A204.1 (cell line): ENCODE measurements around the gene CSE1L.
"Not testable (repeated sequence)": the region's sequence is repeated elsewhere in the genome, so short reads cannot be mapped to it uniquely, and the experiment has no call there.

ENCODE experiments used
- FAIRE-seq: peaks from 2 replicates; lab custom pipeline; 2012; peaks lifted over from hg19 to GRCh38; lab: Jason Lieb, UNC

CSE1L gene

GRCh38 chr20:49046087-49046900 lies at the start of gene CSE1L:
CSE1L (plus strand) TSS chr20:49046312; CDS start chr20:49058464, 12,152 bp downstream.
- FAIRE-seq: peak; percentile 82

- no peak for FAIRE-seq
Measured at GRCh38 chr20:48999890-49000870, 45.9 kb upstream of the CSE1L start.

GRCh38 chr20:49001741-49002140 lies 44.4 kb upstream of the CSE1L start:
- no peak for FAIRE-seq

- FAIRE-seq: no peak
Measured at GRCh38 chr20:49006446-49006980, 39.6 kb upstream of the CSE1L start.

- no peak for FAIRE-seq
Measured at GRCh38 chr20:49009899-49010631, 36.0 kb upstream of the CSE1L start.

- no peak for FAIRE-seq
Measured at GRCh38 chr20:49024220-49024619, 21.9 kb upstream of the CSE1L start.

- FAIRE-seq: not testable (repeated sequence)
Measured at GRCh38 chr20:49028177-49028576, 17.9 kb upstream of the CSE1L start.

- FAIRE-seq: no peak
Measured at GRCh38 chr20:49028684-49029083, 17.4 kb upstream of the CSE1L start.

- FAIRE-seq: no peak
Measured at GRCh38 chr20:49029203-49029602, 16.9 kb upstream of the CSE1L start.

GRCh38 chr20:49030954-49031619 lies 15.0 kb upstream of the CSE1L start:
- FAIRE-seq: no peak

GRCh38 chr20:49032455-49032854 lies 13.7 kb upstream of the CSE1L start:
- no peak for FAIRE-seq

GRCh38 chr20:49034070-49034732 lies 11.9 kb upstream of the CSE1L start:
- no peak for FAIRE-seq

- no peak for FAIRE-seq
Measured at GRCh38 chr20:49037962-49038387, 8.1 kb upstream of the CSE1L start.

GRCh38 chr20:49039854-49040253 lies 6.3 kb upstream of the CSE1L start:
- no peak for FAIRE-seq

GRCh38 chr20:49043000-49043399 lies 3.1 kb upstream of the CSE1L start:
- FAIRE-seq: no peak

GRCh38 chr20:49045440-49046086 lies 549 bp upstream of the CSE1L start:
- FAIRE-seq: no peak

- no peak for FAIRE-seq
Measured at GRCh38 chr20:49052334-49052733, 6.2 kb downstream of the CSE1L start.

- FAIRE-seq: no peak
Measured at GRCh38 chr20:49054056-49054643, 8.0 kb downstream of the CSE1L start.

GRCh38 chr20:49063279-49063678 lies 17.2 kb downstream of the CSE1L start:
- FAIRE-seq: no peak

- no peak for FAIRE-seq
Measured at GRCh38 chr20:49074521-49074920, 28.4 kb downstream of the CSE1L start.
